Gastroesophageal sphincter (tissue), 3 donors: ENCODE measurements around the gene CTNNA2.

Experiments used
- EP300 ChIP-seq: sonication (generic); formaldehyde crosslinking; IDR thresholded peaks from one replicate; pipeline ENCODE4 v1.6.1; 2017; ENCODE audit warnings: antibody characterized with exemption, mild to moderate bottlenecking
- POLR2A ChIP-seq, 2 donors: fragments of 450-650 bp; IDR thresholded peaks; one replicate each; pipeline ENCODE4 v1.6.1; 2017; ENCODE audit warnings: antibody characterized with exemption in 2 of 2, mild to moderate bottlenecking in 2 of 2, moderate library complexity in 1 of 2
- POLR2AphosphoS5 ChIP-seq: sonication (generic); formaldehyde crosslinking; IDR thresholded peaks from one replicate; pipeline ENCODE4 v1.6.1; 2017; ENCODE audit warnings: antibody characterized with exemption
- TF ChIP-seq, protein P1 (sequence below), 4 experiments: fragments of 200-600 bp in 2 of 4; fragments of 450-650 bp in 2 of 4; sonication (generic) in 1 of 4; IDR thresholded peaks; one replicate each; pipeline ENCODE4 v1.5.1; 2017 to 2019; ENCODE audit warnings: antibody characterized with exemption in 4 of 4, mild to moderate bottlenecking in 2 of 4, moderate library complexity in 2 of 4

GRCh38 chr2:79593237-79593867 is 80.5 kb downstream of the CTNNA2 start:
- TF ChIP-seq POLR2A (IDR thresholded peaks at IDR 0.05) (no peak), POLR2AphosphoS5 (no peak), EP300 (no peak)
- TF ChIP-seq, protein P1, sequence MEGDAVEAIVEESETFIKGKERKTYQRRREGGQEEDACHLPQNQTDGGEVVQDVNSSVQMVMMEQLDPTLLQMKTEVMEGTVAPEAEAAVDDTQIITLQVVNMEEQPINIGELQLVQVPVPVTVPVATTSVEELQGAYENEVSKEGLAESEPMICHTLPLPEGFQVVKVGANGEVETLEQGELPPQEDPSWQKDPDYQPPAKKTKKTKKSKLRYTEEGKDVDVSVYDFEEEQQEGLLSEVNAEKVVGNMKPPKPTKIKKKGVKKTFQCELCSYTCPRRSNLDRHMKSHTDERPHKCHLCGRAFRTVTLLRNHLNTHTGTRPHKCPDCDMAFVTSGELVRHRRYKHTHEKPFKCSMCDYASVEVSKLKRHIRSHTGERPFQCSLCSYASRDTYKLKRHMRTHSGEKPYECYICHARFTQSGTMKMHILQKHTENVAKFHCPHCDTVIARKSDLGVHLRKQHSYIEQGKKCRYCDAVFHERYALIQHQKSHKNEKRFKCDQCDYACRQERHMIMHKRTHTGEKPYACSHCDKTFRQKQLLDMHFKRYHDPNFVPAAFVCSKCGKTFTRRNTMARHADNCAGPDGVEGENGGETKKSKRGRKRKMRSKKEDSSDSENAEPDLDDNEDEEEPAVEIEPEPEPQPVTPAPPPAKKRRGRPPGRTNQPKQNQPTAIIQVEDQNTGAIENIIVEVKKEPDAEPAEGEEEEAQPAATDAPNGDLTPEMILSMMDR (IDR thresholded peaks at IDR 0.05) = no peak
